MM.1S (cell line): Measurements from ENCODE around the gene FNDC1.
"Not testable (repeated sequence)": the region's sequence is repeated elsewhere in the genome, so short reads cannot be mapped to it uniquely, and the experiment has no call there.

Source experiments
- EZH2 ChIP-seq: fragments of 300-600 bp; sonication (generic); optimal IDR thresholded peaks from 2 replicates; pipeline ENCODE3; 2017; ENCODE audit warnings: low read depth, mild to moderate bottlenecking, antibody characterized with exemption, low read length, mixed read lengths
- EZH2phosphoT487 ChIP-seq: fragments of 300-600 bp; sonication (generic); IDR thresholded peaks from 2 replicates; pipeline ENCODE4 v1.6.1; 2018; ENCODE audit warnings: antibody characterized with exemption, low read length
- TF ChIP-seq, protein P1 (sequence below): fragments of 300-600 bp; sonication (generic); IDR thresholded peaks from 2 replicates; pipeline ENCODE4 v1.5.1; 2016; ENCODE audit warnings: antibody characterized with exemption, low read length, mixed read lengths

DNA sequence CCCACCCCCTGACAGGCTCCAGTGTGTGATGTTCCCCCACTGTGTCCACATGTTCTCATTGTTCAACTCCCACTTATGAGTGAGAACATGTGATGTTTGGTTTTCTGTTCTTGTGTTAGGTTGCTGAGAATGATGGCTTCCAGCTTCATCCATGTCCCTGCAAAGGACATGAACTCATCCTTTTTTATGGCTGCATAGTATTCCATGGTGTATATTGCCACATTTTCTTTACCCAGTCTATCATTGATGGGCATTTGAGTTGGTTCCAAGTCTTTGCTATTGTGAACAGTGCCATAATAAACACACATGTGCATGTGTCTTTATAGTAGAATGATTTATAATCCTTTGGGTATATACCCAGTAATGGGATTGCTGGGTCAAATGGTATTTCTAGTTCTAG is 115.5 kb downstream of the FNDC1 start:
- not testable (repeated sequence) for TF ChIP-seq EZH2phosphoT487, EZH2
- TF ChIP-seq, protein P1, sequence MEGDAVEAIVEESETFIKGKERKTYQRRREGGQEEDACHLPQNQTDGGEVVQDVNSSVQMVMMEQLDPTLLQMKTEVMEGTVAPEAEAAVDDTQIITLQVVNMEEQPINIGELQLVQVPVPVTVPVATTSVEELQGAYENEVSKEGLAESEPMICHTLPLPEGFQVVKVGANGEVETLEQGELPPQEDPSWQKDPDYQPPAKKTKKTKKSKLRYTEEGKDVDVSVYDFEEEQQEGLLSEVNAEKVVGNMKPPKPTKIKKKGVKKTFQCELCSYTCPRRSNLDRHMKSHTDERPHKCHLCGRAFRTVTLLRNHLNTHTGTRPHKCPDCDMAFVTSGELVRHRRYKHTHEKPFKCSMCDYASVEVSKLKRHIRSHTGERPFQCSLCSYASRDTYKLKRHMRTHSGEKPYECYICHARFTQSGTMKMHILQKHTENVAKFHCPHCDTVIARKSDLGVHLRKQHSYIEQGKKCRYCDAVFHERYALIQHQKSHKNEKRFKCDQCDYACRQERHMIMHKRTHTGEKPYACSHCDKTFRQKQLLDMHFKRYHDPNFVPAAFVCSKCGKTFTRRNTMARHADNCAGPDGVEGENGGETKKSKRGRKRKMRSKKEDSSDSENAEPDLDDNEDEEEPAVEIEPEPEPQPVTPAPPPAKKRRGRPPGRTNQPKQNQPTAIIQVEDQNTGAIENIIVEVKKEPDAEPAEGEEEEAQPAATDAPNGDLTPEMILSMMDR, result not testable (repeated sequence)
